IMR-90 (cell line): ENCODE measurements around the gene TTYH3. TPM values are rescaled to one million over a fixed set of nuclear protein-coding genes. Genes with fewer than 3 reads are reported as not detected.

ENCODE experiments used
- ATAC-seq: fragments of 200-7000 bp; cut with Tn5 transposase; 2 replicates; pipeline ENCODE4 v1.9.1; 2020; ENCODE audit warnings: low read depth, mild to moderate bottlenecking, moderate library complexity
- BruUV-seq: library from RNA; stranded (reverse); fragments of 400-500 nt; replicated peaks from 2 replicates; lab custom pipeline; 2021; lab: Mats Ljungman, UMichigan
- CTCF ChIA-PET: fragments of 300-600 bp; formaldehyde crosslinking; extraction: SDS; loops from one replicate; lab custom pipeline; 2021; ENCODE audit warnings: antibody characterized with exemption; lab: Yijun Ruan, JAX
- POLR2A ChIA-PET: fragments of 300-600 bp; sonication (Branson Sonifier 250); formaldehyde crosslinking; loops from one replicate; lab custom pipeline; 2022; ENCODE audit warnings: antibody characterized with exemption; ENCODE audit not compliant: unreplicated experiment; lab: Charles Lee
- DNase-seq: peaks from one replicate; pipeline ENCODE4 v3.0.0; 2013
- H2AFZ ChIP-seq: replicated peaks from 2 replicates; pipeline ENCODE3; 2013; ENCODE audit warnings: low read length, mild to moderate bottlenecking; ENCODE audit not compliant: poor library complexity
- H2AK5ac ChIP-seq: 2 replicates; pipeline ENCODE4 v1.6.1; 2013; ENCODE audit warnings: low read depth, low read length, inconsistent platforms
- H2AK9ac ChIP-seq: replicated peaks from 2 replicates; pipeline ENCODE3; 2013; ENCODE audit warnings: mild to moderate bottlenecking, low read depth, low read length, moderate library complexity; ENCODE audit not compliant: poor library complexity
- H2BK120ac ChIP-seq: 2 replicates; pipeline ENCODE4 v1.6.1; 2013; ENCODE audit warnings: low read depth, low read length, inconsistent platforms
- H2BK15ac ChIP-seq: 3 replicates; pipeline ENCODE4 v1.6.1; 2013; ENCODE audit warnings: low read depth, low read length, inconsistent platforms
- H2BK20ac ChIP-seq: 2 replicates; pipeline ENCODE4 v1.6.1; 2013; ENCODE audit warnings: low read depth, mild to moderate bottlenecking, inconsistent platforms, low read length, moderate library complexity
- H2BK5ac ChIP-seq: 2 replicates; pipeline ENCODE4 v1.6.1; 2013; ENCODE audit warnings: mild to moderate bottlenecking, low read depth, low read length, inconsistent platforms; ENCODE audit not compliant: poor library complexity, severe bottlenecking
- H3K14ac ChIP-seq: replicated peaks from 2 replicates; pipeline ENCODE4 v1.6.1; 2013; ENCODE audit warnings: low read depth, low read length, inconsistent platforms
- H3K18ac ChIP-seq: 2 replicates; pipeline ENCODE4 v1.6.1; 2013; ENCODE audit warnings: low read depth, low read length, control low read depth
- H3K23ac ChIP-seq: 2 replicates; pipeline ENCODE4 v1.6.1; 2013; ENCODE audit warnings: low read depth, low read length, inconsistent platforms
- H3K27ac ChIP-seq: 2 replicates; pipeline ENCODE4 v1.5.1; 2013; ENCODE audit warnings: mild to moderate bottlenecking, control low read depth, low read length; ENCODE audit not compliant: insufficient read depth
- H3K27me3 ChIP-seq: 2 replicates; pipeline ENCODE4 v1.6.1; 2013; ENCODE audit warnings: low read length; ENCODE audit not compliant: control insufficient read depth, insufficient read depth
- H3K36me3 ChIP-seq: 2 replicates; pipeline ENCODE4 v1.6.1; 2013; ENCODE audit warnings: low read length, mixed read lengths; ENCODE audit not compliant: control insufficient read depth, insufficient read depth
- H3K4ac ChIP-seq: 2 replicates; pipeline ENCODE4 v1.6.1; 2013; ENCODE audit warnings: low read depth, low read length, inconsistent platforms
- H3K4me1 ChIP-seq: 2 replicates; pipeline ENCODE4 v1.6.1; 2013; ENCODE audit warnings: low read length, mixed read lengths; ENCODE audit not compliant: control insufficient read depth, insufficient read depth
- H3K4me2 ChIP-seq: 2 replicates; pipeline ENCODE4 v1.6.1; 2013; ENCODE audit warnings: low read depth, mild to moderate bottlenecking, control low read depth, low read length, moderate library complexity
- H3K4me3 ChIP-seq: 2 replicates; pipeline ENCODE4 v1.5.1; 2013; ENCODE audit warnings: low read depth, mild to moderate bottlenecking, control low read depth, low read length, moderate library complexity; ENCODE audit not compliant: insufficient read depth
- H3K56ac ChIP-seq: 2 replicates; pipeline ENCODE4 v1.6.1; 2013; ENCODE audit warnings: low read length, inconsistent platforms; ENCODE audit not compliant: insufficient read depth; ENCODE audit errors: extremely low read depth
- H3K79me1 ChIP-seq, 2 experiments: 2 replicates each; pipeline ENCODE4 v1.6.1; 2013; ENCODE audit warnings: low read length in 2 of 2, inconsistent platforms in 1 of 2, low read depth in 1 of 2
- H3K9ac ChIP-seq: 2 replicates; pipeline ENCODE4 v1.6.1; 2013; ENCODE audit warnings: low read depth, low read length, control low read depth
- H3K9me1 ChIP-seq: 2 replicates; pipeline ENCODE4 v1.6.1; 2013; ENCODE audit warnings: low read length, inconsistent platforms; ENCODE audit not compliant: insufficient read depth
- H3K9me3 ChIP-seq: 2 replicates; pipeline ENCODE4 v1.6.1; 2013; ENCODE audit warnings: low read length; ENCODE audit not compliant: control insufficient read depth, insufficient read depth
- H4K20me1 ChIP-seq: 2 replicates; pipeline ENCODE4 v1.6.1; 2013; ENCODE audit warnings: low read length, inconsistent platforms; ENCODE audit not compliant: insufficient read depth
- H4K5ac ChIP-seq: 2 replicates; pipeline ENCODE4 v1.6.1; 2013; ENCODE audit warnings: mild to moderate bottlenecking, low read depth, low read length, control low read depth
- H4K8ac ChIP-seq, 2 experiments: 2 replicates each; pipeline ENCODE4 v1.6.1; 2013; ENCODE audit warnings: low read depth in 2 of 2, low read length in 2 of 2, control low read depth in 1 of 2, inconsistent platforms in 1 of 2
- H4K91ac ChIP-seq: 2 replicates; pipeline ENCODE4 v1.6.1; 2013; ENCODE audit warnings: low read depth, low read length, inconsistent platforms; ENCODE audit not compliant: insufficient read depth
- BHLHE40 ChIP-seq: fragments of 150-350 bp; IDR thresholded peaks from 2 replicates; pipeline ENCODE4 v1.6.1; 2016; ENCODE audit warnings: mild to moderate bottlenecking, low read depth, low read length
- CHD1 ChIP-seq: IDR thresholded peaks from 2 replicates; pipeline ENCODE4 v1.6.1; 2012; ENCODE audit warnings: low read depth, low read length, improper control_type of control experiment
- FOS ChIP-seq: fragments of 150-350 bp; IDR thresholded peaks from 2 replicates; pipeline ENCODE4 v1.6.1; 2016; ENCODE audit warnings: low read depth, low read length
- MAFK ChIP-seq: IDR thresholded peaks from 2 replicates; pipeline ENCODE4 v1.6.1; 2012; ENCODE audit warnings: low read depth, low read length, improper control_type of control experiment
- MXI1 ChIP-seq: IDR thresholded peaks from 2 replicates; pipeline ENCODE4 v1.6.1; 2012; ENCODE audit warnings: low read depth, mild to moderate bottlenecking, low read length, moderate library complexity, borderline replicate concordance
- NFE2L2 ChIP-seq: fragments of 150-350 bp; IDR thresholded peaks from 2 replicates; pipeline ENCODE4 v1.6.1; 2016; ENCODE audit warnings: low read depth, mild to moderate bottlenecking, low read length
- POLR2A ChIP-seq: IDR thresholded peaks from 2 replicates; pipeline ENCODE4 v1.6.1; 2012; ENCODE audit warnings: mild to moderate bottlenecking, low read depth, low read length
- RCOR1 ChIP-seq: IDR thresholded peaks from 2 replicates; pipeline ENCODE4 v1.6.1; 2012; ENCODE audit warnings: mild to moderate bottlenecking, low read length, improper control_type of control experiment; ENCODE audit not compliant: insufficient replicate concordance
- RFX5 ChIP-seq: IDR thresholded peaks from 2 replicates; pipeline ENCODE4 v1.8.0; 2012; ENCODE audit warnings: low read depth, mild to moderate bottlenecking, low read length, moderate library complexity
- SMC3 ChIP-seq: fragments of 150-350 bp; IDR thresholded peaks from 2 replicates; pipeline ENCODE4 v1.6.1; 2016; ENCODE audit warnings: low read depth, mild to moderate bottlenecking, antibody characterized with exemption, low read length, moderate library complexity
- WGBS, 2 experiments: methylation state at CpG; one replicate each; pipeline versions ENCODE4 v1.1.5 to v1.1.7; 2013; ENCODE audit warnings: missing lambda C conversion rate in 2 of 2; ENCODE audit not compliant: insufficient read length in 1 of 2; ENCODE audit errors: extremely low coverage in 2 of 2; 5-methylcytosine and 5-hydroxymethylcytosine counted together
- dilution Hi-C: fragments of 300-500 bp; cut with HindIII; formaldehyde crosslinking; loops from one replicate; pipeline ENCODE4 v1.14.3; 2018; ENCODE audit warnings: low sequenced_read_pairs; ENCODE audit not compliant: unreplicated experiment
- in situ Hi-C: fragments of 300-500 bp; cut with MboI; formaldehyde crosslinking; loops from 3 replicates; pipeline ENCODE4 v1.14.3; 2019; ENCODE audit warnings: low sequenced_read_pairs, inconsistent platforms, mixed read lengths
- intact Hi-C: fragments of 100-400 bp; cut with micrococcal nuclease; formaldehyde crosslinking; loops from 2 replicates; pipeline ENCODE4 v1.10.0; 2022
- polyA plus RNA-seq, 3 experiments: library from polyadenylated mRNA; depleted of rRNA; stranded (reverse); fragments of >200 nt; gene quantifications; 2 replicates each; pipeline ENCODE4 v1.2.3, GENCODE V29; 2012; ENCODE audit warnings: low replicate concordance in 1 of 3
- total RNA-seq: library from RNA; depleted of rRNA; stranded (reverse); fragments of >200 nt; gene quantifications from 2 replicates; pipeline ENCODE4 v1.2.3, GENCODE V29; 2012
- TF ChIP-seq, protein P1 (sequence below): fragments of 150-350 bp; IDR thresholded peaks from 2 replicates; pipeline ENCODE4 v1.6.1; 2017; ENCODE audit warnings: mild to moderate bottlenecking, antibody characterized with exemption, low read length, low read depth
- TF ChIP-seq, protein P2 (sequence below): conservative IDR thresholded peaks from 2 replicates; pipeline ENCODE4 v1.5.1; 2012; ENCODE audit warnings: mild to moderate bottlenecking, low read depth, low read length, improper control_type of control experiment
- TF ChIP-seq, protein P3 (sequence below): fragments of 150-350 bp; IDR thresholded peaks from 2 replicates; pipeline ENCODE4 v1.6.1; 2016; ENCODE audit warnings: low read depth, mild to moderate bottlenecking, low read length, moderate library complexity, borderline replicate concordance

TTYH3 gene
- total and polyA plus RNA-seq, 2 of the 4 experiments (the other 2 are of a cell fraction), result 5.6 to 82.6 TPM

DNA sequence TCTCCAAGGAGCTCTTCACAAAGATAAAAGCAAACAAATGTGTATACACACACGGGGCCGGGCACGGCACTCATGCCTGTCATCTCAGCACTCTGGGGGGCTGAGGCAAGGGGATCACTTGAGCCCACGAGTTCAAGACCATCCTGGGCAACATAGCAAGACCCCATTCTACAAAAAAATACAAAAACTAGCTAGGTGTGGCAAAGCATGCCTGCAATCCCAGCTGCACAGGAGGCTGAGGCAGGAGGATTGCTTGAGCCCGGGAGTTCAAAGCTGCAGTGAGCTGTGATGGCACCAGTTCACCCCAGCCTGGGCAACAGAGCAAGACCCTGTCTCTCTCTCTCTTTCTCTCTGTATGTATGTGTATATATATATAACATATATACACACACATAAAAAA lies 22.3 kb downstream of the TTYH3 start:
- Histone ChIP-seq H3K79me1 (peaks cover 14 to 41% of the 10 kb centered on the region in 2 experiments), H3K4me3 (no peak overlapping the region), H2AFZ (no peak overlapping the region), H3K9me3 (no peaks in the 10 kb centered on the region), H3K27ac (no peak overlapping the region), H3K4me2 (no peak overlapping the region), H3K14ac (no peak overlapping the region), H2BK20ac (no peak overlapping the region), H3K4me1 (no peaks in the 10 kb centered on the region), H3K4ac (no peak overlapping the region), H2BK15ac (no peak overlapping the region), H2AK5ac (no peak overlapping the region), H4K8ac (no peak overlapping the region), H3K9me1 (no peaks in the 10 kb centered on the region; the same call in 1 of the 2 replicates), H3K23ac (no peak overlapping the region), H4K20me1 (peaks cover 33% of the 10 kb centered on the region), H3K36me3 (peaks cover 73% of the 10 kb centered on the region), H2BK120ac (no peak overlapping the region), H3K9ac (no peak overlapping the region), H3K18ac (no peak overlapping the region), H3K56ac (no peak overlapping the region), H4K5ac (no peak overlapping the region), H4K91ac (no peak overlapping the region), H2AK9ac (no peak overlapping the region), H2BK5ac (no peak overlapping the region), H3K27me3 (no peaks in the 10 kb centered on the region)
- ATAC-seq (no peak), DNase-seq (no peak)
- in situ Hi-C loops (no loop called here), intact Hi-C loops (no loop called here), dilution Hi-C loops (no loop called here)
- ChIA-PET CTCF (no interaction called here), POLR2A (no interaction called here)
- WGBS, 2 experiments, result no CpG with 5 or more reads among the region's 5 CpGs
- BruUV-seq, result no TSS peak
- TF ChIP-seq, protein P1, sequence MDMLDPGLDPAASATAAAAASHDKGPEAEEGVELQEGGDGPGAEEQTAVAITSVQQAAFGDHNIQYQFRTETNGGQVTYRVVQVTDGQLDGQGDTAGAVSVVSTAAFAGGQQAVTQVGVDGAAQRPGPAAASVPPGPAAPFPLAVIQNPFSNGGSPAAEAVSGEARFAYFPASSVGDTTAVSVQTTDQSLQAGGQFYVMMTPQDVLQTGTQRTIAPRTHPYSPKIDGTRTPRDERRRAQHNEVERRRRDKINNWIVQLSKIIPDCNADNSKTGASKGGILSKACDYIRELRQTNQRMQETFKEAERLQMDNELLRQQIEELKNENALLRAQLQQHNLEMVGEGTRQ, result no peak
- no peak for TF ChIP-seq NFE2L2
- TF ChIP-seq BHLHE40, result no peak
- TF ChIP-seq MAFK, result no peak
- no peak for TF ChIP-seq CHD1
- TF ChIP-seq FOS, result no peak
- TF ChIP-seq, protein P2, sequence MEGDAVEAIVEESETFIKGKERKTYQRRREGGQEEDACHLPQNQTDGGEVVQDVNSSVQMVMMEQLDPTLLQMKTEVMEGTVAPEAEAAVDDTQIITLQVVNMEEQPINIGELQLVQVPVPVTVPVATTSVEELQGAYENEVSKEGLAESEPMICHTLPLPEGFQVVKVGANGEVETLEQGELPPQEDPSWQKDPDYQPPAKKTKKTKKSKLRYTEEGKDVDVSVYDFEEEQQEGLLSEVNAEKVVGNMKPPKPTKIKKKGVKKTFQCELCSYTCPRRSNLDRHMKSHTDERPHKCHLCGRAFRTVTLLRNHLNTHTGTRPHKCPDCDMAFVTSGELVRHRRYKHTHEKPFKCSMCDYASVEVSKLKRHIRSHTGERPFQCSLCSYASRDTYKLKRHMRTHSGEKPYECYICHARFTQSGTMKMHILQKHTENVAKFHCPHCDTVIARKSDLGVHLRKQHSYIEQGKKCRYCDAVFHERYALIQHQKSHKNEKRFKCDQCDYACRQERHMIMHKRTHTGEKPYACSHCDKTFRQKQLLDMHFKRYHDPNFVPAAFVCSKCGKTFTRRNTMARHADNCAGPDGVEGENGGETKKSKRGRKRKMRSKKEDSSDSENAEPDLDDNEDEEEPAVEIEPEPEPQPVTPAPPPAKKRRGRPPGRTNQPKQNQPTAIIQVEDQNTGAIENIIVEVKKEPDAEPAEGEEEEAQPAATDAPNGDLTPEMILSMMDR, result no peak
- no peak for TF ChIP-seq POLR2A
- no peak for TF ChIP-seq RCOR1
- no peak for TF ChIP-seq SMC3
- TF ChIP-seq, protein P3, sequence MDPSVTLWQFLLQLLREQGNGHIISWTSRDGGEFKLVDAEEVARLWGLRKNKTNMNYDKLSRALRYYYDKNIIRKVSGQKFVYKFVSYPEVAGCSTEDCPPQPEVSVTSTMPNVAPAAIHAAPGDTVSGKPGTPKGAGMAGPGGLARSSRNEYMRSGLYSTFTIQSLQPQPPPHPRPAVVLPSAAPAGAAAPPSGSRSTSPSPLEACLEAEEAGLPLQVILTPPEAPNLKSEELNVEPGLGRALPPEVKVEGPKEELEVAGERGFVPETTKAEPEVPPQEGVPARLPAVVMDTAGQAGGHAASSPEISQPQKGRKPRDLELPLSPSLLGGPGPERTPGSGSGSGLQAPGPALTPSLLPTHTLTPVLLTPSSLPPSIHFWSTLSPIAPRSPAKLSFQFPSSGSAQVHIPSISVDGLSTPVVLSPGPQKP, result no peak
- no peak for TF ChIP-seq MXI1
- no peak for TF ChIP-seq RFX5
